ENCODE results near the gene SETMAR. TPM values are rescaled to one million over a fixed set of nuclear protein-coding genes. Genes with fewer than 3 reads are reported as not detected.

The SETMAR gene
- polyA plus RNA-seq, 1 donor (not counting 4 experiments of a cell fraction or from before 2014, with no cell fraction given): 12.7 TPM

DNA sequence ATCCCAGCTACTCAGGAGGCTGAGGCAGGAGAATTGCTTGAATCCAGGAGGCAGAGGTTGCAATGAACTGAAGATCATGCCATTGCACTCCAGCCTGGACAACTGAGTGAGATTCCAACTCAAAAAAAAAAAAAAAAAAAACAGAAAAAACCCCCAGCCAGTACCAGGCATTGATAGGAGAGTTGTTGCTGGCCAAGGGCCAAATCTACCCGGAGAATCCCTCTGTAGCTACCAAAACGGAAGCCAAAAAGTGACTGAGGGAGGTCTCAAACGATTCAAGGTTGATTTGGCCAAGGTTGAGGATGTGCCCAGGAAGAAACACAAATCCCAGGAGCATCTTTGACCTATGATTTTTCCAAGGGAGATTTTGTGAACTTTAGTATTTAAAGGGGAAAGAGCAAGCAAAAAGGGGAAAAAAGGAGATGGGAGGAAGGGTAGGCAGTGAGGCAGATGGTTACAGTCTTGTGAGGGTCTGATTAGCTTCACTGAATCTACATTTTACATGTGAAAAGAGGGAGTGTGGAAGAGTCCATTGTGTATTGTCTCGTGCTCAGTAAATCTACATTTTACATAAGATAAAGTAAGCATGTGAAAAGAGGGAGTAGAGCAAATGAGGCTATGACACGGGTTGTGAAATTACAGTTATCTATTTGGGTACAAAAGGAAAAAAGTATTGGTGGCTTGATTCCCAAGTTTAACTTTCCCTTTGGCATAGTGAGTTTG is 32.8 kb downstream of the SETMAR start:
- FAIRE-seq (no peak), DNase-seq (ENCODE audit: low read depth, low spot score) (no peak)
- no peaks in the 10 kb centered on the region for H3K9me1 ChIP-seq (ENCODE audit: control insufficient read depth, extremely low read depth, insufficient read depth, low read length)
- H3K36me3 ChIP-seq (ENCODE audit: control insufficient read depth in 2 of 2, extremely low read depth in 1 of 2, insufficient read depth in 2 of 2, low read length in 2 of 2): no peaks in the 10 kb centered on the region
- H3K4me1 ChIP-seq (ENCODE audit: control insufficient read depth, extremely low read depth, insufficient read depth, low read length): no peaks in the 10 kb centered on the region
- TF ChIP-seq, protein P1, sequence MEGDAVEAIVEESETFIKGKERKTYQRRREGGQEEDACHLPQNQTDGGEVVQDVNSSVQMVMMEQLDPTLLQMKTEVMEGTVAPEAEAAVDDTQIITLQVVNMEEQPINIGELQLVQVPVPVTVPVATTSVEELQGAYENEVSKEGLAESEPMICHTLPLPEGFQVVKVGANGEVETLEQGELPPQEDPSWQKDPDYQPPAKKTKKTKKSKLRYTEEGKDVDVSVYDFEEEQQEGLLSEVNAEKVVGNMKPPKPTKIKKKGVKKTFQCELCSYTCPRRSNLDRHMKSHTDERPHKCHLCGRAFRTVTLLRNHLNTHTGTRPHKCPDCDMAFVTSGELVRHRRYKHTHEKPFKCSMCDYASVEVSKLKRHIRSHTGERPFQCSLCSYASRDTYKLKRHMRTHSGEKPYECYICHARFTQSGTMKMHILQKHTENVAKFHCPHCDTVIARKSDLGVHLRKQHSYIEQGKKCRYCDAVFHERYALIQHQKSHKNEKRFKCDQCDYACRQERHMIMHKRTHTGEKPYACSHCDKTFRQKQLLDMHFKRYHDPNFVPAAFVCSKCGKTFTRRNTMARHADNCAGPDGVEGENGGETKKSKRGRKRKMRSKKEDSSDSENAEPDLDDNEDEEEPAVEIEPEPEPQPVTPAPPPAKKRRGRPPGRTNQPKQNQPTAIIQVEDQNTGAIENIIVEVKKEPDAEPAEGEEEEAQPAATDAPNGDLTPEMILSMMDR (optimal IDR thresholded peaks at IDR 0.05 in 1 of 3, IDR thresholded peaks at IDR 0.05 in 1 of 3, conservative IDR thresholded peaks at IDR 0.05 in 1 of 3; ENCODE audit: extremely low read depth in 1 of 3, insufficient read depth in 2 of 3, low read length in 3 of 3): no peak
- H3K9me3 ChIP-seq (ENCODE audit: control insufficient read depth, low read depth, low read length): no peaks in the 10 kb centered on the region
- H3K9ac ChIP-seq (ENCODE audit: control insufficient read depth, extremely low read depth, insufficient read depth, low read length): no peak overlapping the region
- H2AFZ ChIP-seq (ENCODE audit: control insufficient read depth, low read length): no peak overlapping the region
- no peak overlapping the region for H3K4me3 ChIP-seq (ENCODE audit: control insufficient read depth in 2 of 3, extremely low read depth in 1 of 3, insufficient read depth in 2 of 3, low read depth in 1 of 3, low read length in 3 of 3)
- no peaks in the 10 kb centered on the region for H4K20me1 ChIP-seq (ENCODE audit: control insufficient read depth, extremely low read depth, insufficient read depth, low read length)
- no peaks in the 10 kb centered on the region for H3K79me2 ChIP-seq (ENCODE audit: control insufficient read depth, insufficient read depth, low read length)
- no peak overlapping the region for H3K4me2 ChIP-seq (ENCODE audit: control insufficient read depth, extremely low read depth, insufficient read depth, low read depth, low read length)
- no peak overlapping the region for H3K27ac ChIP-seq (ENCODE audit: control insufficient read depth, insufficient read depth, low read length)
- dilution Hi-C loops (cut with MboI; ENCODE audit: extremely low pct_ligation_motif_present, low sequenced_read_pairs): no loop called here
- no peaks in the 10 kb centered on the region for H3K27me3 ChIP-seq (ENCODE audit: control insufficient read depth, extremely low read depth, insufficient read depth, low read length)

DNA sequence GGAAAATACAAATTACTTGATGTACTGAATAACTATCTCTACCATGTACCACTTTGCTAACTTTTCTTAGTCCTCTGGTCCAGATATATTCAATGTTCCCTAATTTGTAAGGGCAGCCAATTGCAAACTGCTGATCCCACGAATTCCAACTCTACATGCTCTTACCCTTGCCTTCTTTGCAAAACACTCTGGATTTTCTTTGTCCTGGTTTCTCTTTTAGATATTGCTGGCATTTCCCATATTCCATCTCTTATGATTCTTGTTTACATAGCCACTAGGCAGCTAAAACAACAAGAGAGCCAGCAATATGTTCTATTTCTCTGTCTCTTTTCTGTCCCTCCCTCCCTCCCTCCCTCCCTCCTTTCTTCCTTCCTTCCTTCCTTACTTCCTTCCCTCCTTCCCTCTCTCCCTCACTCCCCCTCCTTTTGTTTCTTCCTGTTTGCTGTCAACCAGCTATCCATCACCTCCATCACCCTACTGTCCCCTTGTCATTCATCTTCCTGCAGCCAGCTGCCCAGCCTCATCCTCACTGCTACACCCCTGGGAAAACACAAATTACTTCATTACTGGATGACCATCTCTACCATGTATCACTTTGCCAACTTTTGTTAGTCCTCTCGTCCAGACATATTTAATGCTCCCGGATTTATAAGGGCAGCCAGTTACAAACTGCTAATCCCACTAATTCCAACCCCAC is 33.8 kb downstream of the SETMAR start:
- no peaks in the 10 kb centered on the region for H4K20me1 ChIP-seq (ENCODE audit: control insufficient read depth, extremely low read depth, insufficient read depth, low read length)
- H3K4me1 ChIP-seq (ENCODE audit: control insufficient read depth, extremely low read depth, insufficient read depth, low read length): no peaks in the 10 kb centered on the region
- DNase-seq (ENCODE audit: low read depth, low spot score): no peak
- no peak for FAIRE-seq
- H3K27me3 ChIP-seq (ENCODE audit: control insufficient read depth, extremely low read depth, insufficient read depth, low read length): no peaks in the 10 kb centered on the region
- no peaks in the 10 kb centered on the region for H3K79me2 ChIP-seq (ENCODE audit: control insufficient read depth, insufficient read depth, low read length)
- H3K9me3 ChIP-seq (ENCODE audit: control insufficient read depth, low read depth, low read length): no peaks in the 10 kb centered on the region
- H3K9ac ChIP-seq (ENCODE audit: control insufficient read depth, extremely low read depth, insufficient read depth, low read length): no peak overlapping the region
- dilution Hi-C loops (cut with MboI; ENCODE audit: extremely low pct_ligation_motif_present, low sequenced_read_pairs): no loop called here
- H3K4me3 ChIP-seq (ENCODE audit: control insufficient read depth in 2 of 3, extremely low read depth in 1 of 3, insufficient read depth in 2 of 3, low read depth in 1 of 3, low read length in 3 of 3): no peak overlapping the region
- no peak overlapping the region for H2AFZ ChIP-seq (ENCODE audit: control insufficient read depth, low read length)
- H3K9me1 ChIP-seq (ENCODE audit: control insufficient read depth, extremely low read depth, insufficient read depth, low read length): no peaks in the 10 kb centered on the region
- H3K36me3 ChIP-seq (ENCODE audit: control insufficient read depth in 2 of 2, extremely low read depth in 1 of 2, insufficient read depth in 2 of 2, low read length in 2 of 2): no peaks in the 10 kb centered on the region
- no peak for TF ChIP-seq EZH2 (IDR thresholded peaks at IDR 0.05; ENCODE audit: low read length)
- TF ChIP-seq, protein P1 (optimal IDR thresholded peaks at IDR 0.05 in 1 of 3, IDR thresholded peaks at IDR 0.05 in 1 of 3, conservative IDR thresholded peaks at IDR 0.05 in 1 of 3; ENCODE audit: extremely low read depth in 1 of 3, insufficient read depth in 2 of 3, low read length in 3 of 3): no peak
- no peak overlapping the region for H3K4me2 ChIP-seq (ENCODE audit: control insufficient read depth, extremely low read depth, insufficient read depth, low read depth, low read length)
- H3K27ac ChIP-seq (ENCODE audit: control insufficient read depth, insufficient read depth, low read length): no peak overlapping the region

All from keratinocyte (primary cell).